SIG-M5 (cell line): ENCODE measurements around the gene DIABLO.
A peak's percentile ranks its signal among the peaks of the same experiment; 100 is the strongest.
"Not testable (repeated sequence)": the region's sequence is repeated elsewhere in the genome, so short reads cannot be mapped to it uniquely, and the experiment has no call there.

Experiments used
- DNase-seq: peaks from one replicate; lab custom pipeline; 2025; lab: John Stamatoyannopoulos, UW

Gene DIABLO

DNA sequence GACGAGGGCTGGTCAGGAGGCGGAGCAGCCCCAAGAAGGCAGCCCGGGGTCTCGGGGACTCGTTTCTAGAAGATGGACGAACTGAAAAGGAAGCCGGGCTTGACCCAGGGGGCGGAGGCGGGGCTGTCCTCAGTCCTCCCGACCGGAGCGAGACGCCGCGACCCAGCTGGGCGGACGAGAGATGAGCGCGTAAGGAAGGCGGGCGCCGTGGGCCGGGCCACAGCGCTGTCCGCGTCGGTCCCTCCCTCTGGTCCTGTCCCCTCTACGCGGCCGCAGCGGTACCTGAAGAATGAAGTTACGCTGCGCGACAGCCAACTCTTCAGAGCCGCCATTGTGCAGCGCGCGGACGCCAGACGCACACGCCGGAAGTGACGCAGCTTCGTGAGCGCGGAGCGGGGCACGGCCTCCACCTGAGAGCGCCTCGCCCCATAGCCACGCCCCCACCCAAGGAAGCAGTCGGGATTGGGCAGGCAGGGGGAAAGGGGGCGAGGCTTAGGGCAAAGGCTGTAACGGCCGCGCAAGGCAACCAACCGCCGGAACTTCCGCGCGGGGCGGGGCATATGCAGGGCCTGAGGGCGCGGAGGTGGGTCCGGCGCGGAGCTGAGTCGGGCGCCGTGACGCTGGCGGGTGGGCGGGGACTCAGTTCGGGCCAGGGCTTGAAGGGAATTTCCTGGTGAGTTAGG lies at the start of gene DIABLO:
TSS of gene DIABLO (minus strand) at position 370 of the 683 bp plus-strand sequence. CDS start at position 332, 38 bp downstream.
- peak; percentile 90 for DNase-seq

DNA sequence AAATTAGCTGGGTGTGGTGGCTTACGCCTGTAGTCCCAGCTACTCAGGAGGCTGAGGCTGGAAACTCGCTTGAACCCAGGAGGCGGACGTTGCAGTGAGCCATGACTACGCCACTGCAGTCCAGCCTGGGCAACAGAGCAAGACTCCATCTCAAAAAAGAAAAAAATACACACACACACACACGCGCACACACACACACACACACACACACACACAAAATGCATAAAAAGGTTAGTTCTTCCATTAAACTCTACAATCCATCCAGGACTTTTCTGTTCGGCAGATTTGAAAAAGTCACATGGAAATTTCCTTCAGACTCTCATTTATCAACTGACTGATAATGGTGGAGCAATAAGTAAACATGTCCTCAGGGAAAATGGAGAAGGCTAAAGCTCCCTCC lies 49.6 kb upstream of the DIABLO start:
- no peak for DNase-seq

DNA sequence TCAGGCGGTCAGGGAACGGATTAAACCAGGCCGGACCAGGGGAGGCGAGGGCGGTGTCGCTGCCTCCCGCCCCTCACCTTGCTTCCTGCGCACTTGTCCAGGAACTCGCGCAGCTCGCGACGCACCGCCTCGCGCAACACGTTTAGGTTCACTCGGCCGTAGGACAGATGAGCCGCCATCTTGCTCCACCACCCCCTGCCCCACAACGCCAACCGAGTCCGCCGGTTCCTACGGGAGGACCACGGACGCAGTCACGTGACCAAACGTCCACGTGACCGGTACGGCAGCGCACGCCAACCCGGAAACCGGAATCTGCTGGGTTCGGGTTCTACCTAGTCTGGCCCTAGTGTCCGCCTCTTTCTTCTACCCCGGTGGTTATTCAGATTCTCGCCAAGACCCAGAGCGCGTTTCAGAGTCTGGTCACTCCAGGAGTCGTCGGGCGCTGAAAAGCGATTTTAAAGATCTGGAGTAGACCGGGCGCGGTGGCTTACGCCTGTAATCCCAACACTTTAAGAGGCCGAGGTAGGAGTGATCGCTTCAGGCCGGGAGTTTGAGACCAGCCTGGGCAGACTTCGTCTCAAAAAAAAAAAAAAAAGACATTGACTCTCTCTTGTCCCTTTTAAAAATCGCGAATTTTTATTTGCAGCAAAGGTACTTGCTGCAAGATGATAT lies 40.5 kb upstream of the DIABLO start, which contains the start of gene VPS33A:
TSS of gene VPS33A (minus strand) at position 265 of the 672 bp plus-strand sequence. CDS start at position 179, 86 bp downstream.
- DNase-seq = peak; percentile 76

DNA sequence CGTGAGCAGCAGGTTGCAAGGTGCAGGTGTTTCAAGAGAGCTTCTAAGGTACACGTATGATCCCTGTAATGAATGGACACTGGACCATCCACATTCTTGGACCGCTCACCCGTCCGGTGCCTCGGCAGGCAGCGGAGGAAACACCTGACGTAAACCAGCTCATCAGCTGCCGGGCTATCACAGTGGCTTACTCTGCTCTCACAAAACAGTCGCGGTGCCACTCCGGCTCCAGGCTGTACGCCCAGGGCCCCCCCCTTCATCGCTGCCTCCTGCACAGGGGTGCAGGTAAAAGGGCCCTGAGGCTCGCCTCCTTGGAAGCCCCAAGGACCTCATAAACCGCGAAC lies 40.0 kb upstream of the DIABLO start:
- DNase-seq = no peak

DNA sequence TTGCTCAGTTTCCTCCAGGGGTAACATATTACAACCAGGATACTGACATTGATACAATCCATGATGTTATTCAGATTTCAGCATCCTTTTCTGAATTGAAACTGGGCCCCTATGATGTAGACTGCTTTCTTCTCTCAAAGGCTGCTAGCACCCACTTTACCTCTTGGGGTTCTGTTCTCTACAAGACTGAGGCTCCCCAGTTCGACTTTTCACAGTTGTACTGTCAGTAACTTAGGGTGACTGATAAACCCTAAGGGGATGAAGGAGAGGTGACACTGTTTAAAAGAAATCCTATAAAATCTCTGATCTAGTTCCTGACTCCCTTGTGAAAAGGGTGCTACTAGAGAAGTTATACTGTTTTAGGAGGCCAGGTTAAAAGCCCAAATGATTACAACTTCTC lies 39.6 kb upstream of the DIABLO start:
- no peak for DNase-seq

DNA sequence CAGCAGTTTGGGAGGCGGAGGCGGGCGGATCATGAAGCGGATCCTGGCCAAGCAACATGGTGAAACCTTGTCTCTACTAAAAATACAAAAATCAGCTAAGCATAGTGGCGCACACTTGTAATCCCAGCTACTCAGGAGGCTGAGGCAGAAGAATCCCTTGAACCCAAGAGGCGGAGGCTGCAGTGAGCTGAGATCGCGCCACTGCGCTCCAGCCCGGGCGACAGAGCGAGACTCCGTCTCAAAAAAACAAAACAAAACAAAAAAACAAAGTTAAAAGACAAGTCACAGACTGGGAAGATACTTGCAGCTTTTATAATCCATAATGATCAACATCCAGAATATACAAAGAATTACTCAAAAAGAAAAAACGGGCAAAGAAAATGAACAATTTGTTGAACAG lies 34.9 kb upstream of the DIABLO start:
- DNase-seq = not testable (repeated sequence)

DNA sequence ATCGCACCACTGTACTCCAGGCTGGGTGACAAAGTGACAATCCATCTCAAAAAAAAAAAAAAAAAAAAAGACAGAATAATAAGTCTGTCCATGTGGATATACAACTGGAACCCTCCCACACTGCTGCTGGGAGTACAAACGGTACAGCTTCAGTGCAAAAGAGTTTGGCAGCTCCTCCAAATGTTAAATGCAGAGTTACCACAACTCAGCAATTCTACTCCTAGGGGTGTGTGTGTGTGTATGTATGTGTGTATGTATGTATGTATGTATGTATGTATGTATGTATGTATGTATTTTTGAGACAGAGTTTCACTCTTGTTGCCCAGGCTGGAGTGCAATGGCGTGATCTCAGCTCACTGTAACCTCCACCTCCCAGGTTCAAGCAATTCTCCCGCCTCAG lies 33.1 kb upstream of the DIABLO start:
- not testable (repeated sequence) for DNase-seq

DNA sequence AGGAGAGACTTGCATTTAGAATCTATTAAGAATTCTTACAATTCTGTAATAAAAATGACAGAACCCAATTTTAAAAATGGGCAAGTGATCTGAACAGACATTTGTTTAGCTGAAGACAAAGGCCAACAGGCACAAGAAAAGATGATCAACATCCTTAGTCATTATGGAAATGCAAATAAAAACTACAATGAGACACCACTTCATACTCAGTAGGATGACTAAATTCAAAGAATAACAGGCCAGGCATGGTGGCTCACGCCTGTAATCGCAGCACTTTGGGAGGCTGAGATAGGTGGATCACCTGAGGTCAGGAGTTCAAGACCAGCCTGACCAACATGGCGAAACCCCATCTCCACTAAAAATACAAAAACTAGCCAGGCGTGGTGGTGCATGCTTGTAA lies 32.6 kb upstream of the DIABLO start:
- not testable (repeated sequence) for DNase-seq

DNA sequence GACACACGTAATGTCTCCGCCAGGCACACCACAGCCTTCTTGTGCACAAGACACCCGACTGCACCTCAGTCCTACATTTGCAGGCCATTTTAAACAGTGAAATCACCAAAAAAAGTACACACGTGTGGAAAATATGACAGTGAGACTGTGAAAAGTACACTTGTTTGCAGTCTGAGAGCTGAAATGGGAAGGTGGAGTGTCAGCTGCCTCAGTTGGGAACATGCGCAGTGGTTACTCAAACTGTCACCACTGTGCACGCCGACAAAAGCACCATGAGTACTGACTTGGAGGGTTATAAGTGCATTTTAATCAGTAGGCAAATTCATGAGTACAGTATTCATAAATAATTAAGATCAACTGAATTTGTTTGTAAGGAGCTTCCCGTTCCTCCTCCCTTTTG lies 24.7 kb upstream of the DIABLO start:
- DNase-seq = no peak

DNA sequence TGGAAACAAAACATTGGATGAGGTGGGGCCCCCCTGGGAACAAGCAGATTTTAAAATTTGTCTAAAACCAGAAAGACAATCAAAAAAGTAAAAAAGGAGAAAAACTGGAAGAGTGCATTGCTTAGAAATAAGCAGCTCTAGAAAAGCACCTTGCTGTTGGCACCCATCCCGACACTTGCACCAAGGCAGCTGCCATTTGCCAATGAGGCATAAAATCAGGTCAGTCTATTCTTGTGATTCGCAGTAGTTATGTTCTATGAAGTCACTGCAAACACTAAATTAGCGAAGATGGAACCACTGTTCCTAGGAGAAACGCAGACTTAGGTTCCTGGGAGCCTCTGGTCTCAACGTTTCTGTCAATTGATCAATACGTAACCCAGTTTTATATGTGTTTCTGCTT lies 24.2 kb upstream of the DIABLO start:
- no peak for DNase-seq

DNA sequence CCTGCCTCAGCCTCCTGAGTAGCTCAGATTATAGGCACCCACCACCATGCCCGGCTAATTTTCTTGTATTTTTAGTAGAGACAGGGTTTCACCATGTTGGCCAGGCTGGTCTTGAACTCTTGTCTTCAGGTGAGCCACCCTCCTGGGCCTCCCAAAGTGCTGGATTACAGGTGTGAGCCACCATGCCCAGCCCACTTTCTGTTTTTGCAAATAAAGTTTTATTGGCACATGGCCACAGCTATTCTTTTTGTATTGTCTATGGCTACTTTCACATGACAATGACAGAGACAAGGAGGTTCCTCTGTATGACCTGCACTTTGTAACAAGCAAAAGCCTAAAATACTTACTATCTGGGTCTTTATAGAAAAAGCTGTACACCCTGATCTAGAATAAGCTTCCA lies 19.7 kb upstream of the DIABLO start:
- DNase-seq = no peak

DNA sequence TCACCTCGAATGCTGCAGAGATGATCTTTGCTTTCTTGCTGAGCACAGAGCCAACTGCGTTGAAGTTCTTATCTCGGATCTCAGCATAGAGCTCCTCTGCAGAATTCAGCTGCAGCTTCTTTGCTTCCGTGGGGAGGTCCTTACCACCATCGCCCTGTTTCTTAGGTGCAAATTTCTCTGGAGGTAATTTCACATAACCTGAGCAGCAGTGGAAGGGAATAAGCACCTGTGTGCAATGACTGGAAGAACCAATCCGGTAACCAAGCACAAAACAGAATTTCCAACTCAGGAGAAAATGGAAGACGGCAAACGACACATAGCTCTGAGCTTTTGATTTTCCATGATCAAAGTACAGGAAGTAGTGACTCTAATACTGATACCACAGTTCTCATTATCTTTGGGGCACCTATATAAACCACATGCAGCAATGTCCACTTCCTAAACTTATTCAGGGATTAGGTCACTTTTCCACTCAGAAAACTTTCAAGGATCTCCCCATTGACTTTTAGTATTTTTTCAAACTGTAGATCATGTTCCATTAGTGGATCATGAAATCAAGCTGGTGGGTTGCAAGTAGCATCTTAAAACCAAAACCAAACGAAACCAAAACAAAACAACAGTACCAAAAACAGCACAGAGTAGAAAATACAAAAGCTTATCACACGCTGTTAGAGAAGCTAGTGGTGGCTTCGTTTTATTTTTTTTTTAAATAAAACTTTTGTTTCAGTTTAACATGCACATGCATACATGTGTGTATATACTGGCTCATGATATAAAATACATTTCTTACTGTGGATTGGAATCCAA lies 18.9 kb upstream of the DIABLO start:
- DNase-seq = no peak

DNA sequence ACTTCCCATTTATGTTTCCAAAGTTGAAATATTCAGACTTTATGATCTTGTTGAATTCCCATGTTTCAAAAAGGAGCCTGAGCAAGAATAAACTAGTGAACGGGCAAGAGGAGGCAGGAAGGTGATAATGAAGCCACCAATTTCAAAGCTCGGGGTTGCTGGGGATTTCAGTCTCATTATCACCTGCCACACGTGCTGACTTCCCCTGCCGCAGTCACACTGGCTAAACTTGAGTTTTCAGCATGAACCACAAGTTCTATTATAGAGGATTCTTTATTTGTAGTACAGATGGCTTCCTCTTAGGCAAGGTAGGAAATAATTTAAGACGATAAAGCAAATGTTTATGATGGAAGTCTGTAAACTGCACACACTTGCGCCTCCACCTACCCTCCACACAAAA lies 18.1 kb upstream of the DIABLO start:
- no peak for DNase-seq

DNA sequence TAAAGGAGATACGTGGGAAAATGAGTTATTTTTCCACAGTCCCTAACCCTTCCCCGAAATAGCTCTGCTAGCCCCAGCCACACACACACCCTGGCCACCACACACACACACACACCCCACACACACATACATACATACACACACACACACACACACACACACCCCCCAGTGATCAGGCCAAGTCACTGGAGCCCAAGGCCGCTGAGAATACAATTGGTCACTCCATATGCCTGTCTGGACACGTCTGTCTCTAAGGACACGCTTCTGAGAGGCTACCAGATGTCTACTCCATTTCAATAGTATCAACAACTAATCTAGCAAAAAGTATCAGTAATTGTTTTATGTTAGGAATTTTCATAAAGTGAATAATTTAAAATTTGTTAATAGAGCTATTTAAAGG lies 13.0 kb upstream of the DIABLO start:
- no peak for DNase-seq

DNA sequence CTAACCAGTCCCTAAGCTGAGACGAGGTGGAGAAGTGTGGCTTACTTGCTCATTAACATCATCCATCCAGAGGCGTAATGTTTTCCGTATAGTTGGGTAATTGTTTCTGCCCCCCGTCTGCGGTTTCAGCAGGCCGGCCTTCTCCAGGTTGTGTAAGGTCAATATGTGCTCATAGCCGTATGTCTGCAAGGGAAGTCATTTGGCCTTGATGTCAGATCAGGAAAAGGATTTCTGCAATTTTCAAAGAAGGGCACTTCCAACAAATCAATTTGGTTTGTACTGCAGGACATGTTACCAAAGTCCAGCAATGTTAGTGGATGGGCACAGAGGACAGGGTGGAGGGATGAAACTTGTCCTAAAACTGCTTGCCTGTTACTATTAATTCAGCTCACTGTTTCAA lies 9.9 kb upstream of the DIABLO start:
- peak; percentile 44 for DNase-seq

DNA sequence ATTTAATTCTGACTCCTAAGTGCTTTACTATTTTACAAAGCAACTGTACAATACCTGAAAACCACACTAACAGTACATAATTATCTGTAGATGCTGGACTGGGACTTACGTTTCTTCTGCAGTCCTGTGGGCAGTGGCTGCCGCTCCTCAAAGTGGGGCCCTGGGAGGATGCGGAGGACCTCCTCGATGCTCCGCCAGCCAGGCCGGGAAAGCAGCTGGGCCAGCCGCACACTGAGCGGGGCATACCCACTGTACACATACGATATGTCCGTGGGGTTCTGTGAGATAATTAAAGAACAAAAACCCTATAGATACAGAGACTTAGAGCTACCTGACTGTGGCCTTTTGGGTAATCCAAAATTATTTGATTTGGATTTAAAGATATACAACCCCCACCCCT lies 6.8 kb upstream of the DIABLO start:
- no peak for DNase-seq

DNA sequence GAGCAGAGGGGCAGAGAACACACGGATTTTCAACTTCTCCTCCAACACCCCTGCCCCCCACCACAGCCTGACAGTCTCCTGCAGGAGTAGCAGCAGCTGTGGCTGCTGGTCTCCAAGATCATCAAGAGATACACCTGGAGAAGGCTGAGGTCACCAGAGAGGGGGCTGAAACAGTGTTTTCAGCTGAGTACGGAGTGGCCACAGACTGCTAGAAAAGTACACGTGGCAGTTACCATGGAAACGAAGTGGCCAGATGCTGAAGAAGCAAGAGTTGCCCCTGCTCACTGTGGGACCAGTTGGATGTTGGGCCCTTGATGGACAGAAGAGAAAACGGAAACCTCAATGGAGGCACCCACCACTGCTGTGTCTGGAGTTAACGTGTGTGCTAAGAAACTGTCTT lies 4.9 kb upstream of the DIABLO start:
- DNase-seq = no peak

DNA sequence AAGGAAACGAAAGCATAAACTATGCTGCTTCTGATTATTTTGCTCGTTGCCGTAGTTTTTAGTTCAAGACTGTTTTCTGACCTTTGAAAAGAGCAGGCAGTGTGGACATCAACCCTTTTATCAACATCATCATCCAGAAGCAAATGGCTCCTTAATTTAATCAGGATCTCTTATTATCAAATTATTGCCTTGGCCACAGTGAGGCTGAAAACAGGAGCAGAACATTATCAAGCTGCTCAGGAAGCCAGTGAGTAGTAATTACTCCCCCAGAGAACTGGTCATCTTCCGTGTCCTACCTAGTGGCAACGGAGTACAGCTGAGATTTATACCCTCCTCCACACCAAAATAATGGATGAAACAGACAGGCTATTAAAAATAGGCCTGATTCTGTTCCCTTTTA lies 2.2 kb upstream of the DIABLO start:
- no peak for DNase-seq

DNA sequence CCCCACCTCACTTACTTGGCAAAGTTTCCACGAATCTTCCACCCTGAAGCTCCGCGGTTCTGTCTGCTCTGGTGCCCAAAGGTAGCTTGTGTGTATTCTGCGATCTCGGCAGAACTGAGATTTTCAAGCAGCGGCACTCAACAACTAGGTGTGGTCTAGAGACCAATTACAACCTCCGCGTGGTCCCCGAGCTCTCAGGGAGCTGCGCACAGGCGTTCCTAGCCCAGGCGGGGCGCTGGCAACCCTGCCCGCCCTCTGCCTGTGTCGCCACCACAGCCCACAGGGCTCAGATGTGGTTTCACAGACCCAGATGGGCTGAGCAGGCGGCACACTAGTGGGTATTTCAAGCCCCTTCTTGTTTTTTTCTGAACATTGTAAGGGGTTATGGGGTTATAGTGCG lies 1.5 kb upstream of the DIABLO start:
- DNase-seq = no peak

DNA sequence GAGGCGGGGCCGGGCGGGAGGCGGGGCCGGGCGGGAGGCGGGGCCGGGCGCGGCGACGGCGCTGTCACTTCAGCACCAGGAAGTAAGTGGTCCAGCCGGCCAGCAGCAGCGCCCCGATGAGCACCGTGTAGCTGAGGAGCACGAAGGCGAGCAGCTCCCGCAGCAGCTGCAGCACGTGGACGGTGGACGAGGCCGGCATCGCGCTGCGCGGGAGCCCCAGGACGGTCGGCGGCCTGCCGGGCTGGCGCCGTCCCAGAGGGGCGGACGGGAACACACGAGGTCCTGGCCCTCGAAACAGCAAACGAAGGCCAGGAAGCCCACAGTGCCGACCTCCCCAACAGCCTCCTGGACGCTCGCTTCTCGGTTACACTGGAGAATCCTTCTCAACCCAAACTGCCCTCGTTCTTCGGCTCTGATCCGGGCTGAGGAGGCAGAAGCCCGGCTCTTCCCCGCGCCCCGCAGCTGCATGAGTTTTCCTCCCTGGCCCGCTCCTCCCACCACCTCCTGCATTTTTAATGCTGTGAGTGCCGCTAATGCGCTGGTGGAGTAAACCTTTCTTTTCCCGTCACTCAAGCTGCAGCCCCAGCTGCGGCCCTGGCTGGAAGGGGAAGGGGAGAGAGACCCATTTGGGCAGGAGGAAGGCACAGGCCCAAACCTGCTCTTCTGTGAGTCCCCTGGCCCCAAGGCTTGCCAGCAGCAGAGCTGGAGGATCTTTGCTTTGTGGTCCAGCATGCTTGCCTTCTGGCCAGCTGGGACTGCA lies 694 bp upstream of the DIABLO start:
- DNase-seq = no peak

DNA sequence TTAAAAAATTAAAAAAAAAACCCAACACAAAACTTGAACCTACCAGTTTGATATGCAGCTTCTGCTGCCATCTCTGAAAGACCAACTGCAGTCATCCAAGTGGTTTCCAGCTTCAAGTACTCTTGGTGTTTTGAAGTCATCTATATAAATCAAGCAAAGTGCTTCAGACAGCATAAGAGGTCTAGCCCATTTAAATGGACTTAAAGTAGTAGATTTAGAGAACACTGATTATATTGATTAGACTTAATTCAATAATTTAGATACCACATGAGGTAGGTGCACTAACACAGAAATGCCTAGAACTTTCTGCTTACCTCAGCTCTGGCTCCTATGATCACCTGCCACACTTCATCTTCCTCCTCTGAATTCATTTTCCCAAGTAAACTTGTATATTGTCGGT lies 9.4 kb downstream of the DIABLO start:
- no peak for DNase-seq

DNA sequence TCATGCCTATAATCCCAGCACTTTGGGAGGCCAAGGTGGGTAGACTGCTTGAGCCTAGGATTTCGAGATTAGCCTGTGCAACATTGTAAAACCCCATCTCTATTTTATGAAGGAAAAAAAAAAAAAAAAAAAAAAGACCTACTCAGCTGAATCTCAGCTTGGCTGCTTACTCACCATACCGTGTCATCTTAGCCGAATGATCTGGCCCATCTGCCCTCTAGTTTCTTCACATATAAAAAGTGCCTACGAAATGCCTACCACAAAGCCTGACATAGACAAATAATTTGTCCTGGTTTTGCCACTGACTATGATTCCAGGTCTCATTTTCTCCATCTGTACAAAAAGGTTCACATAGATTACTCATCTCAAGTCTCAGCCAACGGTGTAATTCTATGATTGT lies 10.1 kb downstream of the DIABLO start:
- DNase-seq = no peak
